Suprapubic skin (tissue), 4 donors: Measurements from ENCODE around the gene PRDX5. TPM values are rescaled to one million over a fixed set of nuclear protein-coding genes. Genes with fewer than 3 reads are reported as not detected.
A peak's percentile ranks its signal among the peaks of the same experiment; 100 is the strongest.
"Not testable (repeated sequence)": the region's sequence is repeated elsewhere in the genome, so short reads cannot be mapped to it uniquely, and the experiment has no call there.

Experiments used
- DNase-seq, 2 donors: peaks; one replicate each; pipeline ENCODE4 v3.0.0-alpha.2; 2019; ENCODE audit warnings: low spot score in 2 of 2
- H3K27ac ChIP-seq: fragments of 200-600 bp; sonication (generic); one replicate; pipeline ENCODE4 v1.5.1; 2019
- H3K27me3 ChIP-seq: fragments of 200-600 bp; sonication (generic); one replicate; pipeline ENCODE4 v1.5.1; 2019
- H3K36me3 ChIP-seq: fragments of 200-600 bp; sonication (generic); one replicate; pipeline ENCODE4 v1.5.1; 2019
- H3K4me1 ChIP-seq: fragments of 200-600 bp; sonication (generic); one replicate; pipeline ENCODE4 v1.5.1; 2019
- H3K4me3 ChIP-seq: fragments of 200-600 bp; sonication (generic); one replicate; pipeline ENCODE4 v1.5.1; 2019; ENCODE audit warnings: mild to moderate bottlenecking
- H3K9me3 ChIP-seq: fragments of 200-600 bp; sonication (generic); one replicate; pipeline ENCODE4 v1.5.1; 2019
- EP300 ChIP-seq: sonication (generic); formaldehyde crosslinking; IDR thresholded peaks from one replicate; pipeline ENCODE4 v1.6.1; 2017; ENCODE audit warnings: antibody characterized with exemption
- POLR2A ChIP-seq, 2 donors: fragments of 450-650 bp; IDR thresholded peaks; one replicate each; pipeline ENCODE4 v1.6.1; 2017; ENCODE audit warnings: antibody characterized with exemption in 2 of 2, mild to moderate bottlenecking in 2 of 2, moderate library complexity in 2 of 2
- POLR2AphosphoS5 ChIP-seq, 3 donors: sonication (generic); formaldehyde crosslinking; IDR thresholded peaks; one replicate each; pipeline ENCODE4 v1.6.1; 2017; ENCODE audit warnings: antibody characterized with exemption in 3 of 3
- WGBS: methylation state at CpG from one replicate; pipeline ENCODE4 v1.1.5; 2018; 5-methylcytosine and 5-hydroxymethylcytosine counted together
- total RNA-seq, 4 donors: library from RNA; depleted of rRNA; stranded (reverse); fragments of >200 nt; gene quantifications; one replicate each; pipeline ENCODE4 v1.1.0, GENCODE V29; 2016
- TF ChIP-seq, protein P1 (sequence below), 2 donors: fragments of 200-600 bp in 1 of 2; fragments of 450-650 bp in 1 of 2; sonication (generic) in 1 of 2; IDR thresholded peaks; one replicate each; pipeline ENCODE4 v1.5.1; 2016 to 2019; ENCODE audit warnings: antibody characterized with exemption in 2 of 2, mild to moderate bottlenecking in 1 of 2, moderate library complexity in 1 of 2

PRDX5 gene
- total RNA-seq, 4 donors from 2014 or later, result 130 to 227 (median 187) TPM

GRCh38 chr11:64314146-64314804 lies 3.6 kb upstream of the PRDX5 start:
- Histone ChIP-seq H3K4me1 (peaks cover 58% of the 10 kb centered on the region), H3K36me3 (peaks cover 22% of the 10 kb centered on the region), H3K9me3 (no peaks in the 10 kb centered on the region), H3K27me3 (no peaks in the 10 kb centered on the region), H3K27ac (peak overlapping the region; percentile 50), H3K4me3 (no peak overlapping the region)
- no peak for TF ChIP-seq POLR2A (IDR thresholded peaks at IDR 0.05)
- TF ChIP-seq, protein P1, sequence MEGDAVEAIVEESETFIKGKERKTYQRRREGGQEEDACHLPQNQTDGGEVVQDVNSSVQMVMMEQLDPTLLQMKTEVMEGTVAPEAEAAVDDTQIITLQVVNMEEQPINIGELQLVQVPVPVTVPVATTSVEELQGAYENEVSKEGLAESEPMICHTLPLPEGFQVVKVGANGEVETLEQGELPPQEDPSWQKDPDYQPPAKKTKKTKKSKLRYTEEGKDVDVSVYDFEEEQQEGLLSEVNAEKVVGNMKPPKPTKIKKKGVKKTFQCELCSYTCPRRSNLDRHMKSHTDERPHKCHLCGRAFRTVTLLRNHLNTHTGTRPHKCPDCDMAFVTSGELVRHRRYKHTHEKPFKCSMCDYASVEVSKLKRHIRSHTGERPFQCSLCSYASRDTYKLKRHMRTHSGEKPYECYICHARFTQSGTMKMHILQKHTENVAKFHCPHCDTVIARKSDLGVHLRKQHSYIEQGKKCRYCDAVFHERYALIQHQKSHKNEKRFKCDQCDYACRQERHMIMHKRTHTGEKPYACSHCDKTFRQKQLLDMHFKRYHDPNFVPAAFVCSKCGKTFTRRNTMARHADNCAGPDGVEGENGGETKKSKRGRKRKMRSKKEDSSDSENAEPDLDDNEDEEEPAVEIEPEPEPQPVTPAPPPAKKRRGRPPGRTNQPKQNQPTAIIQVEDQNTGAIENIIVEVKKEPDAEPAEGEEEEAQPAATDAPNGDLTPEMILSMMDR (IDR thresholded peaks at IDR 0.05), result no peak
- TF ChIP-seq POLR2AphosphoS5 (IDR thresholded peaks at IDR 0.05), result no peak
- TF ChIP-seq EP300, result no peak
- DNase-seq, result no peak
- 80% methylated on average over 14 of the region's 19 CpGs for WGBS

DNA sequence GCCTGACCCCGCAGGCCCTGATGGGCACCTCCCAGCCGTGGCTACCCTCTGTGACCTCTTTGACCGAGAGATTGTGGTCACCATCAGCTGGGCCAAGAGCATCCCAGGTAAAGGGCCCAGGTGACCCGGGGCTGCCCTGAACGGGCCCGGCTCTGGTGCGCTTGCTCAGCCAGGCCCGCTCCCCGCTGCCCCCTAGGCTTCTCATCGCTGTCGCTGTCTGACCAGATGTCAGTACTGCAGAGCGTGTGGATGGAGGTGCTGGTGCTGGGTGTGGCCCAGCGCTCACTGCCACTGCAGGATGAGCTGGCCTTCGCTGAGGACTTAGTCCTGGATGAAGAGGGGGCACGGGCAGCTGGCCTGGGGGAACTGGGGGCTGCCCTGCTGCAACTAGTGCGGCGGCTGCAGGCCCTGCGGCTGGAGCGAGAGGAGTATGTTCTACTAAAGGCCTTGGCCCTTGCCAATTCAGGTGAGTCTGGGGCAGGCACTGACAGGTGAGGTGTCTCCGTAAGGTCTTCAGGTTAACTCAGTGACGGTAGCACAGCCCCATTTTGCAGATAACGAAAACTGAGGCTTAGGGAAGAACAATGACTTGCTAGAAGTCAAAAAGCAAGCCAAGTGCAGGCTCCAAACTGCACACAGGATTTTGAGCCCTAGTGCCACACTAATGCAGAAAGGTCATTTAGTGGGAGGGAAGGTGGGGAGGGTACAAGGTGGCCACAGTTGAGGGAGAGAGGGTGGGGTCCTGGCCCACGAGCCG lies 2.9 kb upstream of the PRDX5 start:
- H3K36me3 ChIP-seq, result peaks cover 22% of the 10 kb centered on the region
- DNase-seq, result no peak
- H3K4me3 ChIP-seq, result no peak overlapping the region
- H3K27ac ChIP-seq, result no peak overlapping the region
- peaks cover 64% of the 10 kb centered on the region for H3K4me1 ChIP-seq
- H3K27me3 ChIP-seq, result no peaks in the 10 kb centered on the region
- TF ChIP-seq EP300 (no peak), POLR2AphosphoS5 (IDR thresholded peaks at IDR 0.05) (no peak), POLR2A (IDR thresholded peaks at IDR 0.05) (no peak)
- TF ChIP-seq, protein P1 (IDR thresholded peaks at IDR 0.05), result no peak
- H3K9me3 ChIP-seq, result no peaks in the 10 kb centered on the region
- WGBS, result 89% methylated on average over 19 of the region's 24 CpGs

- H3K27ac ChIP-seq, DNase-seq, H3K4me3 ChIP-seq, H3K9me3 ChIP-seq, H3K27me3 ChIP-seq: not testable (repeated sequence)
- peaks cover 29% of the 10 kb centered on the region for H3K36me3 ChIP-seq
- WGBS, result 83% methylated on average over 20 of the region's 25 CpGs
- peaks cover 63% of the 10 kb centered on the region for H3K4me1 ChIP-seq
Measured at GRCh38 chr11:64315667-64316526, 2.0 kb upstream of the PRDX5 start.

DNA sequence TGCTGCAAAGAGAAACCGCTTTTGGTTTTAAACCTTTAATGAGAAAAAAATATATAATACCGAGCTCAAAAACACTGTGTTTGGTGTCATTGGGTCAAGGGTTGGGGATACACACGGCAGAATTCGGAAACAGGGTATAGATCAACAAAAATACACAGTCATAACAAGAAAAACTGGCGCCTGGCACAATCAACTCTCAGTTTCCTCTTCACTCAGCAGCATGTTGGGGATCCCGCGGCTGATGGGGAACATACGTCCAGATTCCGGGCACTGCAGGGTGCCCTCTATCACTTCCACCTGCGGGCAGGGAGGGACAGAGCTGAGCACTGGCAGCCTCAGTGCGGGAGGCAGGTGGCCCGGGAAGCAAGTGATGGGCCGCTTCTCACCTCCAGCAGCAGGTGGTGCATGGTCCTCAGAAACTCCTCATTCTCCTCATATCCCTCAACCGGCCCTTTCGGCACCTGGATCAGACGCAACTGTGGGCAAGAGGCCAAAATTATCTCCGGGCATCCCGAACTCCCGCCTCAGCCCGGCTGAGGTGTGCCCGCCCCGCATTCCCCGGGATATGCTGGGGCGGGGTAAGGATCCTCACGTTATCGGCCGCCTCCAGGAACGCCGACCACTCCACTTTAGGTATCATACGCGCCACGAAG lies 1.1 kb upstream of the PRDX5 start:
- Histone ChIP-seq H3K4me3 (peak overlapping the region; percentile 88), H3K27ac (peak overlapping the region; percentile 99), H3K36me3 (peaks cover 37% of the 10 kb centered on the region), H3K27me3 (no peaks in the 10 kb centered on the region), H3K4me1 (peaks cover 70% of the 10 kb centered on the region), H3K9me3 (no peaks in the 10 kb centered on the region)
- no peak for DNase-seq
- WGBS, result 17% methylated on average over 11 of the region's 32 CpGs
- TF ChIP-seq, protein P1 (IDR thresholded peaks at IDR 0.05), result no peak
- TF ChIP-seq POLR2A (IDR thresholded peaks at IDR 0.05) (no peak), EP300 (no peak), POLR2AphosphoS5 (IDR thresholded peaks at IDR 0.05) (no peak)

- WGBS, result 0% methylated on average over 21 of the region's 43 CpGs
- peak; percentile 98 to 99 for DNase-seq
- peak within 1 kb of the TSS; percentile 99 for H3K27ac ChIP-seq
- H3K36me3 ChIP-seq, result peaks cover 41% of the 10 kb centered on the region
- TF ChIP-seq POLR2A (IDR thresholded peaks at IDR 0.05), result peak in 1 of 2 donors; percentile 48
- TF ChIP-seq EP300, result no peak
- TF ChIP-seq POLR2AphosphoS5 (IDR thresholded peaks at IDR 0.05), result peak in 2 of 3 donors; percentile 57 to 91
- TF ChIP-seq, protein P1 (IDR thresholded peaks at IDR 0.05), result no peak
- H3K27me3 ChIP-seq, result no peaks in the 10 kb centered on the region
- H3K4me1 ChIP-seq, result peaks cover 71% of the 10 kb centered on the region
- H3K9me3 ChIP-seq, result no peaks in the 10 kb centered on the region
- H3K4me3 ChIP-seq, result peak within 1 kb of the TSS; percentile 88
Measured at GRCh38 chr11:64317325-64317960, 478 bp upstream of the PRDX5 start, which contains the start of gene TRMT112. TRMT112 (minus strand) TSS chr11:64317559; CDS start chr11:64317526, 33 bp downstream.
